IPS DF 4.7 (cell line): ENCODE measurements around the gene ZNF175.

Experiments
- DNase-seq: peaks from one replicate; pipeline ENCODE4 v3.0.0-alpha.2; 2013; ENCODE audit warnings: low spot score; ENCODE audit errors: extremely low read depth

The ZNF175 gene

GRCh38 chr19:51549533-51550324 is 21.4 kb upstream of the ZNF175 start:
- DNase-seq: no peak

- DNase-seq: no peak
Observed at GRCh38 chr19:51550848-51551672, 20.0 kb upstream of the ZNF175 start.

- DNase-seq: no peak
Observed at GRCh38 chr19:51551673-51552432, 19.2 kb upstream of the ZNF175 start.

- no peak for DNase-seq
Observed at GRCh38 chr19:51552608-51552995, 18.5 kb upstream of the ZNF175 start.

- DNase-seq: peak; percentile 89
Observed at GRCh38 chr19:51552996-51553725, 17.9 kb upstream of the ZNF175 start.

GRCh38 chr19:51559240-51559639 is 11.8 kb upstream of the ZNF175 start:
- DNase-seq: no peak

- DNase-seq: no peak
Observed at GRCh38 chr19:51560339-51560738, 10.7 kb upstream of the ZNF175 start.

GRCh38 chr19:51564791-51565190 is 6.3 kb upstream of the ZNF175 start:
- no peak for DNase-seq

GRCh38 chr19:51565583-51565982 is 5.5 kb upstream of the ZNF175 start:
- DNase-seq: no peak

GRCh38 chr19:51566489-51567100 is 4.5 kb upstream of the ZNF175 start:
- DNase-seq: no peak

GRCh38 chr19:51567583-51567982 is 3.5 kb upstream of the ZNF175 start:
- DNase-seq: no peak

- no peak for DNase-seq
Observed at GRCh38 chr19:51568456-51568855, 2.6 kb upstream of the ZNF175 start.

GRCh38 chr19:51571599-51571998 is 516 bp downstream of the ZNF175 start:
- DNase-seq: no peak

- no peak for DNase-seq
Observed at GRCh38 chr19:51572410-51572809, 1.3 kb downstream of the ZNF175 start.

- DNase-seq: no peak
Observed at GRCh38 chr19:51572908-51573307, 1.8 kb downstream of the ZNF175 start.

GRCh38 chr19:51573331-51573730 is 2.2 kb downstream of the ZNF175 start:
- DNase-seq: no peak

GRCh38 chr19:51576850-51577249 is 5.8 kb downstream of the ZNF175 start:
- DNase-seq: no peak

GRCh38 chr19:51586103-51586728 is 15.1 kb downstream of the ZNF175 start:
- DNase-seq: no peak

GRCh38 chr19:51586799-51587198 is 15.7 kb downstream of the ZNF175 start:
- DNase-seq: no peak
